ENCODE measurements around the gene GLMP.

GLMP gene

GRCh38 chr1:156276532-156276931 lies 18.9 kb downstream of the GLMP start:
- TF ChIP-seq ZBTB7A (IDR thresholded peaks at IDR 0.05; ENCODE audit: low read depth): no peak
- no peak for TF ChIP-seq TCF12 (IDR thresholded peaks at IDR 0.05; ENCODE audit: low read depth)
- no peak for TF ChIP-seq RAD21 (IDR thresholded peaks at IDR 0.05; ENCODE audit: low read depth)

GRCh38 chr1:156270314-156270713 lies 25.2 kb downstream of the GLMP start:
- TF ChIP-seq YY1 (IDR thresholded peaks at IDR 0.05; ENCODE audit: low read depth): no peak

- TF ChIP-seq TCF12 (IDR thresholded peaks at IDR 0.05; ENCODE audit: low read depth): no peak
- TF ChIP-seq TEAD4 (IDR thresholded peaks at IDR 0.05): no peak
- no peak for TF ChIP-seq MAX (IDR thresholded peaks at IDR 0.05)
- TF ChIP-seq FOXM1 (IDR thresholded peaks at IDR 0.05; ENCODE audit: borderline replicate concordance, low read depth): no peak
- no peak for TF ChIP-seq EP300 (IDR thresholded peaks at IDR 0.05; ENCODE audit: borderline replicate concordance)
- no peak for TF ChIP-seq RAD21 (IDR thresholded peaks at IDR 0.05; ENCODE audit: low read depth)
- TF ChIP-seq ZBTB7A (IDR thresholded peaks at IDR 0.05; ENCODE audit: low read depth): no peak
- no peak for TF ChIP-seq CREB1 (IDR thresholded peaks at IDR 0.05; ENCODE audit: low read depth)
- no peak for TF ChIP-seq YY1 (IDR thresholded peaks at IDR 0.05; ENCODE audit: low read depth)
- no peak for TF ChIP-seq CEBPB (IDR thresholded peaks at IDR 0.05)
- TF ChIP-seq EGR1 (IDR thresholded peaks at IDR 0.05): no peak
- no peak for TF ChIP-seq TAF1 (IDR thresholded peaks at IDR 0.05; ENCODE audit: low read depth)
- TF ChIP-seq REST (IDR thresholded peaks at IDR 0.05; ENCODE audit: low read depth): no peak
- no peak for TF ChIP-seq USF1 (IDR thresholded peaks at IDR 0.05)
- TF ChIP-seq NFIC (IDR thresholded peaks at IDR 0.05): no peak
Measured at GRCh38 chr1:156268336-156268735, 27.1 kb downstream of the GLMP start.

GRCh38 chr1:156266051-156266450 lies 29.4 kb downstream of the GLMP start:
- no peak for TF ChIP-seq NFIC (IDR thresholded peaks at IDR 0.05)
- no peak for TF ChIP-seq TAF1 (IDR thresholded peaks at IDR 0.05; ENCODE audit: low read depth)
- TF ChIP-seq TCF12 (IDR thresholded peaks at IDR 0.05; ENCODE audit: low read depth): no peak

- TF ChIP-seq ZBTB7A (IDR thresholded peaks at IDR 0.05; ENCODE audit: low read depth) (no peak), TAF1 (IDR thresholded peaks at IDR 0.05; ENCODE audit: low read depth) (no peak)
Measured at GRCh38 chr1:156263288-156263655, 32.2 kb downstream of the GLMP start.

- TF ChIP-seq ZBTB7A (IDR thresholded peaks at IDR 0.05; ENCODE audit: low read depth) (no peak), RAD21 (IDR thresholded peaks at IDR 0.05; ENCODE audit: low read depth) (no peak), CREB1 (IDR thresholded peaks at IDR 0.05; ENCODE audit: low read depth) (no peak), EGR1 (IDR thresholded peaks at IDR 0.05) (no peak), USF1 (IDR thresholded peaks at IDR 0.05) (no peak), YY1 (IDR thresholded peaks at IDR 0.05; ENCODE audit: low read depth) (no peak), REST (IDR thresholded peaks at IDR 0.05; ENCODE audit: low read depth) (no peak)
Measured at GRCh38 chr1:156262461-156263287, 32.8 kb downstream of the GLMP start.

GRCh38 chr1:156260896-156261295 lies 34.6 kb downstream of the GLMP start:
- TF ChIP-seq USF1 (IDR thresholded peaks at IDR 0.05): no peak
- no peak for TF ChIP-seq CEBPB (IDR thresholded peaks at IDR 0.05)
- no peak for TF ChIP-seq EP300 (IDR thresholded peaks at IDR 0.05; ENCODE audit: borderline replicate concordance)
- TF ChIP-seq YY1 (IDR thresholded peaks at IDR 0.05; ENCODE audit: low read depth): no peak
- TF ChIP-seq ZBTB7A (IDR thresholded peaks at IDR 0.05; ENCODE audit: low read depth): no peak
- TF ChIP-seq NFIC (IDR thresholded peaks at IDR 0.05): no peak
- no peak for TF ChIP-seq FOXM1 (IDR thresholded peaks at IDR 0.05; ENCODE audit: borderline replicate concordance, low read depth)
- no peak for TF ChIP-seq EGR1 (IDR thresholded peaks at IDR 0.05)
- TF ChIP-seq TCF12 (IDR thresholded peaks at IDR 0.05; ENCODE audit: low read depth): no peak
- TF ChIP-seq REST (IDR thresholded peaks at IDR 0.05; ENCODE audit: low read depth): no peak
- TF ChIP-seq MAX (IDR thresholded peaks at IDR 0.05): no peak
- TF ChIP-seq RAD21 (IDR thresholded peaks at IDR 0.05; ENCODE audit: low read depth): no peak
- TF ChIP-seq TAF1 (IDR thresholded peaks at IDR 0.05; ENCODE audit: low read depth): no peak
- no peak for TF ChIP-seq TEAD4 (IDR thresholded peaks at IDR 0.05)

All from Ishikawa (cell line).